NCI-H2196 treated with DMSO at 0.1 percent for 48 hours (cell line): ENCODE data around the gene TRIM51G.
"Not testable (repeated sequence)": the region's sequence is repeated elsewhere in the genome, so short reads cannot be mapped to it uniquely, and the experiment has no call there.

Experiments used
- DNase-seq: peaks from one replicate; lab custom pipeline; 2025; ENCODE audit not compliant: unreplicated experiment; lab: John Stamatoyannopoulos, UW

TRIM51G gene

GRCh38 chr11:48983785-48984184 is at the start of gene TRIM51G:
TRIM51G (minus strand) TSS chr11:48983885; CDS start chr11:48981695, 2,190 bp downstream.
- DNase-seq, result not testable (repeated sequence)

GRCh38 chr11:49028523-49028922 is 44.8 kb upstream of the TRIM51G start, which contains the start of gene TRIM49B:
TRIM49B (plus strand) TSS chr11:49028823; CDS start chr11:49031600, 2,777 bp downstream.
- not testable (repeated sequence) for DNase-seq

DNA sequence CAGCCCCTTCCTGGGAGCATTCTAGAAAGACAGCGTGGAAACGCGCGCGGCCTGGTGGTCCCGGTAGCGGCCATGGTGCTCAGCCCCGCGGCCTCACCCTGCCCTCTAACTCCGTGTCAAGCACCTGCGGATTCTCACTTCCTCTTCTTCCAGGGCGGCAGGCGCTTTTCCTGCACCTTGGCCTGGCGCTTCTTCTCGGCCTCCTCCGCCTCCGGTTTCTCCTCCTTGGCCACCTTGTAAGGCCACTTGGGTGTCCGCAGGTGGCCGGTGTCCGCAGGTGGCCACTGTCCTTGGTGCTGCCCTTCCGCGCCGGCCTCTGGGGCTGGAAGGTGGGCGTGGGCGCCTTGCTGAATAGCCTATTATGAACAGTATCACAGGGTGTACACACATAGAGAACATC is 15.1 kb downstream of the TRIM51G start:
- DNase-seq, result not testable (repeated sequence)

GRCh38 chr11:48955315-48956049 is 28.2 kb downstream of the TRIM51G start:
- DNase-seq, result not testable (repeated sequence)

- DNase-seq, result not testable (repeated sequence)
Observed at GRCh38 chr11:48945796-48946195, 37.9 kb downstream of the TRIM51G start.
